Mesendoderm (in vitro differentiated cells): Measurements from ENCODE around the gene HDAC4.

Experiments used
- DNase-seq: peaks from one replicate; pipeline ENCODE4 v3.0.0; 2013
- H2AK5ac ChIP-seq: 2 replicates; pipeline ENCODE4 v1.6.1; 2013; ENCODE audit warnings: low read length, inconsistent platforms
- H2BK120ac ChIP-seq: 2 replicates; pipeline ENCODE4 v1.6.1; 2013; ENCODE audit warnings: low read depth, mild to moderate bottlenecking, low read length, moderate library complexity, mixed read lengths
- H2BK15ac ChIP-seq: replicated peaks from 2 replicates; pipeline ENCODE4 v1.6.1; 2013; ENCODE audit warnings: low read depth, mild to moderate bottlenecking, moderate library complexity
- H2BK5ac ChIP-seq: 2 replicates; pipeline ENCODE4 v1.6.1; 2013; ENCODE audit warnings: low read length, inconsistent platforms
- H3K18ac ChIP-seq: 2 replicates; pipeline ENCODE4 v1.6.1; 2013; ENCODE audit warnings: mild to moderate bottlenecking, low read length, mixed read lengths
- H3K23ac ChIP-seq: one replicate; pipeline ENCODE4 v1.6.1; 2013; ENCODE audit warnings: low read length
- H3K27ac ChIP-seq: 2 replicates; pipeline ENCODE4 v1.5.1; 2013; ENCODE audit warnings: low read depth, mild to moderate bottlenecking, inconsistent platforms, low read length, moderate library complexity
- H3K27me3 ChIP-seq: 2 replicates; pipeline ENCODE4 v1.6.1; 2013; ENCODE audit warnings: low read length, control low read depth, mild to moderate bottlenecking, inconsistent platforms; ENCODE audit not compliant: insufficient read depth, poor library complexity
- H3K36me3 ChIP-seq: 2 replicates; pipeline ENCODE4 v1.6.1; 2013; ENCODE audit warnings: low read length, inconsistent platforms; ENCODE audit not compliant: control insufficient read depth, insufficient read depth
- H3K4ac ChIP-seq: one replicate; pipeline ENCODE4 v1.6.1; 2013; ENCODE audit warnings: low read depth, mild to moderate bottlenecking, low read length, moderate library complexity
- H3K4me1 ChIP-seq: 2 replicates; pipeline ENCODE4 v1.6.1; 2013; ENCODE audit warnings: low read depth, low read length, inconsistent platforms; ENCODE audit not compliant: control insufficient read depth
- H3K4me2 ChIP-seq: 2 replicates; pipeline ENCODE4 v1.6.1; 2013; ENCODE audit warnings: low read length
- H3K4me3 ChIP-seq: 2 replicates; pipeline ENCODE4 v1.5.1; 2013; ENCODE audit warnings: mild to moderate bottlenecking, low read length
- H3K56ac ChIP-seq: one replicate; pipeline ENCODE4 v1.6.1; 2013; ENCODE audit warnings: low read length
- H3K79me1 ChIP-seq: 2 replicates; pipeline ENCODE4 v1.6.1; 2013; ENCODE audit warnings: low read length, inconsistent platforms
- H3K79me2 ChIP-seq: 2 replicates; pipeline ENCODE4 v1.6.1; 2013; ENCODE audit warnings: mild to moderate bottlenecking, low read length; ENCODE audit not compliant: control insufficient read depth, insufficient read depth
- H3K9ac ChIP-seq: 2 replicates; pipeline ENCODE4 v1.6.1; 2013; ENCODE audit warnings: low read length, inconsistent platforms
- H4K5ac ChIP-seq: one replicate; pipeline ENCODE4 v1.6.1; 2013; ENCODE audit warnings: low read length
- H4K8ac ChIP-seq: one replicate; pipeline ENCODE4 v1.6.1; 2013; ENCODE audit warnings: low read depth, mild to moderate bottlenecking, control low read depth, low read length, moderate library complexity
- WGBS: extraction: QIAGEN DNeasy Blood & Tissue Kit; methylation state at CpG from one replicate; pipeline ENCODE4 v1.1.7; 2013; ENCODE audit warnings: low lambda C conversion rate, missing lambda C conversion rate; ENCODE audit not compliant: insufficient coverage; ENCODE audit errors: extremely low coverage; 5-methylcytosine and 5-hydroxymethylcytosine counted together

HDAC4 gene

GRCh38 chr2:239036819-239037558 lies 363.8 kb downstream of the HDAC4 start:
- H3K27ac ChIP-seq = no peak overlapping the region
- no peak overlapping the region for H2BK15ac ChIP-seq
- H3K79me2 ChIP-seq = no peaks in the 10 kb centered on the region
- H3K56ac ChIP-seq = no peak overlapping the region
- H3K4me1 ChIP-seq = no peaks in the 10 kb centered on the region
- H3K18ac ChIP-seq = no peak overlapping the region
- H3K4me2 ChIP-seq = no peak overlapping the region
- H2BK5ac ChIP-seq = no peak overlapping the region
- no peak overlapping the region for H3K9ac ChIP-seq
- H3K4ac ChIP-seq = no peak overlapping the region
- no peak overlapping the region for H4K5ac ChIP-seq
- no peak overlapping the region for H4K8ac ChIP-seq
- H2AK5ac ChIP-seq = no peak overlapping the region
- H3K23ac ChIP-seq = no peak overlapping the region
- WGBS = no CpG with 5 or more reads among the region's 21 CpGs
- H3K36me3 ChIP-seq = no peaks in the 10 kb centered on the region
- no peak overlapping the region for H3K4me3 ChIP-seq
- H3K27me3 ChIP-seq = no peaks in the 10 kb centered on the region
- H3K79me1 ChIP-seq = no peaks in the 10 kb centered on the region
- no peak for DNase-seq
- no peak overlapping the region for H2BK120ac ChIP-seq

- H3K9ac ChIP-seq = no peak overlapping the region
- H3K27me3 ChIP-seq = no peaks in the 10 kb centered on the region
- no peak overlapping the region for H3K23ac ChIP-seq
- H3K4ac ChIP-seq = no peak overlapping the region
- no peak overlapping the region for H3K4me2 ChIP-seq
- no peaks in the 10 kb centered on the region for H3K4me1 ChIP-seq
- no peak overlapping the region for H3K56ac ChIP-seq
- peak; percentile 34 for DNase-seq
- no peak overlapping the region for H2BK15ac ChIP-seq
- no peaks in the 10 kb centered on the region for H3K36me3 ChIP-seq
- H4K5ac ChIP-seq = no peak overlapping the region
- WGBS = no CpG with 5 or more reads among the region's 15 CpGs
- H3K79me1 ChIP-seq = no peaks in the 10 kb centered on the region
- H3K27ac ChIP-seq = no peak overlapping the region
- H2AK5ac ChIP-seq = no peak overlapping the region
- H2BK5ac ChIP-seq = no peak overlapping the region
- no peak overlapping the region for H2BK120ac ChIP-seq
- H3K79me2 ChIP-seq = no peaks in the 10 kb centered on the region
- no peak overlapping the region for H4K8ac ChIP-seq
- H3K18ac ChIP-seq = no peak overlapping the region
- no peak overlapping the region for H3K4me3 ChIP-seq
These were observed 364.7 kb downstream of the HDAC4 start for GRCh38 chr2:239035997-239036731.

- H2AK5ac ChIP-seq = no peak overlapping the region
- no peak overlapping the region for H2BK5ac ChIP-seq
- no CpG with 5 or more reads among the region's 29 CpGs for WGBS
- H2BK120ac ChIP-seq = no peak overlapping the region
- no peak overlapping the region for H3K9ac ChIP-seq
- peak; percentile 24 for DNase-seq
- no peak overlapping the region for H3K56ac ChIP-seq
- H3K36me3 ChIP-seq = no peaks in the 10 kb centered on the region
- H3K79me1 ChIP-seq = no peaks in the 10 kb centered on the region
- H4K5ac ChIP-seq = no peak overlapping the region
- H3K4me3 ChIP-seq = no peak overlapping the region
- H3K18ac ChIP-seq = no peak overlapping the region
- no peak overlapping the region for H3K23ac ChIP-seq
- no peak overlapping the region for H3K4ac ChIP-seq
- no peak overlapping the region for H4K8ac ChIP-seq
- no peaks in the 10 kb centered on the region for H3K27me3 ChIP-seq
- H2BK15ac ChIP-seq = no peak overlapping the region
- no peaks in the 10 kb centered on the region for H3K4me1 ChIP-seq
- no peak overlapping the region for H3K4me2 ChIP-seq
- no peak overlapping the region for H3K27ac ChIP-seq
- no peaks in the 10 kb centered on the region for H3K79me2 ChIP-seq
These were observed 365.4 kb downstream of the HDAC4 start for GRCh38 chr2:239035361-239035814.

GRCh38 chr2:239034561-239035341 lies 366.1 kb downstream of the HDAC4 start:
- Histone ChIP-seq H3K79me2 (no peaks in the 10 kb centered on the region), H2BK5ac (no peak overlapping the region), H3K79me1 (no peaks in the 10 kb centered on the region), H4K8ac (no peak overlapping the region), H3K56ac (no peak overlapping the region), H3K18ac (no peak overlapping the region), H3K27me3 (no peaks in the 10 kb centered on the region), H2BK15ac (no peak overlapping the region), H3K9ac (no peak overlapping the region), H2AK5ac (no peak overlapping the region), H3K27ac (no peak overlapping the region), H3K4me1 (no peaks in the 10 kb centered on the region), H3K36me3 (no peaks in the 10 kb centered on the region), H3K4me3 (no peak overlapping the region), H4K5ac (no peak overlapping the region), H3K4ac (no peak overlapping the region), H2BK120ac (no peak overlapping the region), H3K4me2 (no peak overlapping the region), H3K23ac (no peak overlapping the region)
- no CpG with 5 or more reads among the region's 19 CpGs for WGBS
- no peak for DNase-seq

GRCh38 chr2:239033801-239034560 lies 366.8 kb downstream of the HDAC4 start:
- H2AK5ac ChIP-seq = no peak overlapping the region
- H4K8ac ChIP-seq = no peak overlapping the region
- H3K23ac ChIP-seq = no peak overlapping the region
- no peak overlapping the region for H3K4me3 ChIP-seq
- H2BK15ac ChIP-seq = no peak overlapping the region
- no peak overlapping the region for H3K4me2 ChIP-seq
- no peaks in the 10 kb centered on the region for H3K27me3 ChIP-seq
- H3K36me3 ChIP-seq = no peaks in the 10 kb centered on the region
- no peak overlapping the region for H4K5ac ChIP-seq
- H3K79me2 ChIP-seq = no peaks in the 10 kb centered on the region
- DNase-seq = no peak
- no peaks in the 10 kb centered on the region for H3K79me1 ChIP-seq
- no peak overlapping the region for H3K18ac ChIP-seq
- no peak overlapping the region for H3K27ac ChIP-seq
- no peak overlapping the region for H3K9ac ChIP-seq
- WGBS = no CpG with 5 or more reads among the region's 13 CpGs
- H3K4ac ChIP-seq = no peak overlapping the region
- H2BK120ac ChIP-seq = no peak overlapping the region
- H3K4me1 ChIP-seq = no peaks in the 10 kb centered on the region
- no peak overlapping the region for H3K56ac ChIP-seq
- H2BK5ac ChIP-seq = no peak overlapping the region
